ENCODE data around the gene SCML1. TPM values are rescaled to one million over a fixed set of nuclear protein-coding genes. Genes with fewer than 3 reads are reported as not detected.

SCML1 gene
- polyA plus RNA-seq, 1 donor from 2014 or later, result 9.4 TPM

GRCh38 chrX:17740137-17741122 is 3.1 kb downstream of the SCML1 start:
- H3K9me3 ChIP-seq (ENCODE audit: low read length), result no peaks in the 10 kb centered on the region
- no peak overlapping the region for H3K4me3 ChIP-seq (ENCODE audit: low read length)
- H4K20me1 ChIP-seq (ENCODE audit: insufficient read depth), result no peaks in the 10 kb centered on the region
- H2AFZ ChIP-seq (ENCODE audit: low read depth, low read length), result no peak overlapping the region
- no peaks in the 10 kb centered on the region for H3K27me3 ChIP-seq (ENCODE audit: insufficient read depth, low read depth, low read length)
- no peak overlapping the region for H3K4me2 ChIP-seq (ENCODE audit: low read length)
- no peak overlapping the region for H3K27ac ChIP-seq (ENCODE audit: low read length)
- peaks cover 3% of the 10 kb centered on the region for H3K79me2 ChIP-seq (replicated peaks; ENCODE audit: insufficient read depth, low read length)
- no peaks in the 10 kb centered on the region for H3K9me2 ChIP-seq (ENCODE audit: insufficient read depth, low read length)
- H3F3A ChIP-seq (ENCODE audit: insufficient read depth, low read length, poor library complexity, severe bottlenecking), result no peaks in the 10 kb centered on the region
- TF ChIP-seq EZH2 (IDR thresholded peaks at IDR 0.05; ENCODE audit: borderline replicate concordance, insufficient read depth, low read length, poor library complexity, severe bottlenecking), result no peak
- TF ChIP-seq POLR2AphosphoS5 (IDR thresholded peaks at IDR 0.05), result no peak
- H3K9ac ChIP-seq (ENCODE audit: low read length), result no peak overlapping the region
- H3K36me3 ChIP-seq (ENCODE audit: insufficient read depth, low read length), result no peaks in the 10 kb centered on the region

GRCh38 chrX:17741123-17741511 is 3.8 kb downstream of the SCML1 start:
- no peak overlapping the region for H3K4me3 ChIP-seq (ENCODE audit: low read length)
- H3K27ac ChIP-seq (ENCODE audit: low read length), result no peak overlapping the region
- no peaks in the 10 kb centered on the region for H3K27me3 ChIP-seq (ENCODE audit: insufficient read depth, low read depth, low read length)
- H3K9ac ChIP-seq (ENCODE audit: low read length), result no peak overlapping the region
- H3F3A ChIP-seq (ENCODE audit: insufficient read depth, low read length, poor library complexity, severe bottlenecking), result no peaks in the 10 kb centered on the region
- no peaks in the 10 kb centered on the region for H3K9me3 ChIP-seq (ENCODE audit: low read length)
- H3K4me2 ChIP-seq (ENCODE audit: low read length), result no peak overlapping the region
- H2AFZ ChIP-seq (ENCODE audit: low read depth, low read length), result no peak overlapping the region
- no peaks in the 10 kb centered on the region for H3K9me2 ChIP-seq (ENCODE audit: insufficient read depth, low read length)
- no peak for TF ChIP-seq SMC3 (conservative IDR thresholded peaks at IDR 0.05; ENCODE audit: poor library complexity)
- no peak for TF ChIP-seq POLR2AphosphoS5 (IDR thresholded peaks at IDR 0.05)
- TF ChIP-seq RAD21 (conservative IDR thresholded peaks at IDR 0.05), result no peak
- peaks cover 3% of the 10 kb centered on the region for H3K79me2 ChIP-seq (replicated peaks; ENCODE audit: insufficient read depth, low read length)
- H4K20me1 ChIP-seq (ENCODE audit: insufficient read depth), result no peaks in the 10 kb centered on the region
- H3K36me3 ChIP-seq (ENCODE audit: insufficient read depth, low read length), result no peaks in the 10 kb centered on the region

GRCh38 chrX:17743913-17744312 is 6.6 kb downstream of the SCML1 start:
- Histone ChIP-seq H3F3A (ENCODE audit: insufficient read depth, low read length, poor library complexity, severe bottlenecking) (no peaks in the 10 kb centered on the region), H3K79me2 (replicated peaks; ENCODE audit: insufficient read depth, low read length) (peaks cover 3% of the 10 kb centered on the region), H3K4me2 (ENCODE audit: low read length) (no peak overlapping the region), H4K20me1 (ENCODE audit: insufficient read depth) (no peaks in the 10 kb centered on the region), H3K9me3 (ENCODE audit: low read length) (no peaks in the 10 kb centered on the region), H2AFZ (ENCODE audit: low read depth, low read length) (no peak overlapping the region), H3K9me2 (ENCODE audit: insufficient read depth, low read length) (no peaks in the 10 kb centered on the region), H3K9ac (ENCODE audit: low read length) (no peak overlapping the region), H3K27ac (ENCODE audit: low read length) (no peak overlapping the region), H3K27me3 (ENCODE audit: insufficient read depth, low read depth, low read length) (no peaks in the 10 kb centered on the region), H3K4me3 (ENCODE audit: low read length) (no peak overlapping the region), H3K36me3 (ENCODE audit: insufficient read depth, low read length) (no peaks in the 10 kb centered on the region)
- TF ChIP-seq RAD21 (conservative IDR thresholded peaks at IDR 0.05), result no peak
- no peak for TF ChIP-seq MXI1 (conservative IDR thresholded peaks at IDR 0.05; ENCODE audit: poor library complexity, severe bottlenecking)
- TF ChIP-seq CTCF (IDR thresholded peaks at IDR 0.05; ENCODE audit: poor library complexity, severe bottlenecking), result no peak
- TF ChIP-seq REST (IDR thresholded peaks at IDR 0.05; ENCODE audit: borderline replicate concordance), result no peak
- no peak for TF ChIP-seq EP300 (conservative IDR thresholded peaks at IDR 0.05; ENCODE audit: poor library complexity, severe bottlenecking)
- TF ChIP-seq SMC3 (conservative IDR thresholded peaks at IDR 0.05; ENCODE audit: poor library complexity), result no peak
- no peak for TF ChIP-seq POLR2AphosphoS5 (IDR thresholded peaks at IDR 0.05)
- no peak for TF ChIP-seq TAF1 (IDR thresholded peaks at IDR 0.05; ENCODE audit: low read depth)
- TF ChIP-seq EZH2 (IDR thresholded peaks at IDR 0.05; ENCODE audit: borderline replicate concordance, insufficient read depth, low read length, poor library complexity, severe bottlenecking), result no peak

Measured in neural cell (in vitro differentiated cells).